DMS153 treated with DMSO at 0.1 percent for 48 hours (cell line): ENCODE data around the gene S100A1.
"Not testable (repeated sequence)": the region's sequence is repeated elsewhere in the genome, so short reads cannot be mapped to it uniquely, and the experiment has no call there.

ENCODE experiments used
- DNase-seq: peaks from one replicate; lab custom pipeline; 2025; ENCODE audit not compliant: unreplicated experiment; lab: John Stamatoyannopoulos, UW

S100A1 gene

DNA sequence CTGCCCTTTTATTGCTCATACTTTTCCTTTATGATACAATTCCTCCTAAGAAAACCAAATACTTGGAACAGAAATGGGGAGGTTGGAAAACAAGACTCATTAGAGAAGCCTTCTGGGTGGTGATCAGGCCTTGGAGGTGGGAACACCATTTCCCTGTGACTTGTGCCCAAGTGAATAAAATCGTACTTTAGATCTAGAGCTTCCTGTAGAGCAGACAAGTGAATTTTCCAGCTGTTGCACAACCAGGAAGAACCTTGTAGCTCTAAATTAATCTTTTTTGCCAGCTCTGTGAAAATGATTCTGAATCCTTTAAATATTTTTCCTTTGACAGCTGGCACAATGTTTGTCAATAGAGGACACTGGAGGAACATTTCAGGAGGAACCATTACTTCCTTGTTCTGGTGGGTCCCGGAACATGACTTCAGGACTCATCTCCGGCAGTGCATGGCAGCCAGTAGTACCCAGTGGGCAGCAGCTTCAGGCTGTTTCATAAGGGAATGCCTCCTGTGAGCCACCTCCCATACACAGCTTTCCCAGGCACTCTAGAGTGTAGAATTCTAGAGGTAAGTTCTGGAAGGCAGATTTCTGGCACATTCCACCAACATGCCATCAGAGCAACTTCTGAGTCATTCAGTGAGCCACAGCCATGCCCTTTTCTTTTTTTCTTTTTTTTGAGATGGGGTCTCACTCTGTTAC lies 24.7 kb downstream of the S100A1 start:
- no peak for DNase-seq

DNA sequence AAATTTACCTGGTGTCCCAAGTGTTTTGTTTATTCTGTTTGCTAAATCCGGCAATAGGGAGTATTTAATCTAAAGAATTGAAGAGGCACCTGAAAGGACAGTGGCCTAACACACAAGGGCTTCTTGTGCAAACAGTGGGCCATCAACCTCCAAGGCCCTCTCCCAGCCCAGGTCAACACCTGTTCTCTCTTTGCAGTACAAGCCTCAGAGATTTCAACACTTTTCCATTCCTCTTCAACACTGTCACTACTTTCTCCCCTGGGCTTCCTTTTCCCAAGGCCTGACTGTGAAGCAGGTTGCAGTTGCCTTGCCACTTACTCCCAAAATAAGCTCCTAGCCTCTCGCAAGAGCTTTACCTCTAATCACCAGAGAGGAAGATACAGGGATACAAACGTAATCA lies 27.1 kb downstream of the S100A1 start:
- no peak for DNase-seq

DNA sequence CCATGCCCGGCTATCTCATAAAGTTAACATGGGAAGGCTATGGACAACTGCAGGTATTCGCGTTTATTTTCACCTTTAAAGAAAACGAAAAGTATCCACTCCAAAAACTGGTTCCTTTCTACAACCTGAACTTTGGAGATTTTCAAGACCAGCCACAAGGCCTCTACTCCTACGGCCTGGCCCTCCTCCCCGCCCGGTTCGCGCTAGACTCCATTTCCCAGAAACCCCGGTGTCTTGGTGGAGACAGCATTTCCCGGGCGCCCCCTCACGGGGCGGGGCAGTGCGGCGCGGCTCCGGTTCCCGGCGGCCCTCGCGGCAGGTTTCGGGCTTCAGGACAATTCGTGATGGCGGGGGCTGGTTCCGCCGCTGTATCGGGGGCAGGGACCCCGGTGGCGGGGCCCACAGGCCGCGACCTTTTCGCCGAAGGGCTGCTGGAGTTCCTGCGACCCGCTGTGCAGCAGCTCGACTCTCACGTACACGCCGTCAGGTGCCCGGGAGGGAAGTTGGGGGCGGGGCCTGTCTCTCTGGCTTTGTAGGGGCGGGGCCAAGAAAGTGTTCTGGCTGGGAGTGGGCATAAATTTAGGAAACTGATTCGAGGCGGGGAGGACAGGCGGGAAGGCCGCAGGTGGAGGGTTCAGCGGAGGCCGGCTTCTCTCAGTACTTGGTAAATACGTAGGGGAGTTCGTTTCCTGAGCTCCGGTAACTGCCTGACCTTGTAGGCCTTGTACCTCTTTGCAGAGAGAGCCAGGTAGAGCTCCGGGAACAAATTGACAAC lies 30.4 kb downstream of the S100A1 start, which contains the start of gene SNAPIN:
SNAPIN (plus strand) TSS at position 304 of the 775 bp plus-strand sequence; CDS start at position 345, 41 bp downstream.
- DNase-seq, result peak; percentile 95

DNA sequence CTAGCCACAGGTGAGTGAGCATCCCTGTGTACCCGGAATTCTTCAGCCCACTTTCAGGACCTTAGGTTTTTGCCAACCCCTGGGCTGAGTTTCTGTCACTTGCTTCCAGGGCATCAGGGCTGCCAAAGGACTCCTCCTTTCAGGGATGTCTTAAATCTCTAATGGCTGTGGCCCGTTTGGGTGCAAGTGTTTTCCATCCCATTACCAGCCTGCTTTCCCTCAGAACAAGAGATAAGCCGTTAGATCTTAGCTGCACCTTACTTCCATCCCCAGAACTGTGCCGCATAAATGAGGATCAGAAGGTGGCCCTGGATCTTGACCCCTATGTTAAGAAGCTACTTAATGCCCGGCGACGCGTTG lies 30.9 kb downstream of the S100A1 start:
- DNase-seq, result no peak

DNA sequence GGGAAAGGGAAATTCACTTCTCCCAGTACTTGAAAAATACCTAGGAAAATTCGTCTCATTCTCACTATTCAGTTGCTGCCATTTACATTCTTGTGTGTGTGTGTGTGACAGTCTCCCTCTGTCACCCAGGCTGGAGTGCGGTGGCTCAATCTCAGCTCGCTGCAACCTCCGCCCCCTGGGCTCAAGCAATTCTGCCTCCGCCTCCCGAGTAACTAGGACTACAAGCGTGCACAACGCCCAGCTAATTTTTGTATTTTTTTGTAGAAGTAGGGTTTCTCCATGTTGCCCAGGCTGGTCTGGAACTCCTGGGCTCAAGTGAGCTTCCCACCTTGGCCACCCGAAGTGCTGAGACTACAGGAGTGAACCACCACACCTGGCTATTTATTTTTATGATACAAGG lies 31.4 kb downstream of the S100A1 start:
- DNase-seq, result no peak

DNA sequence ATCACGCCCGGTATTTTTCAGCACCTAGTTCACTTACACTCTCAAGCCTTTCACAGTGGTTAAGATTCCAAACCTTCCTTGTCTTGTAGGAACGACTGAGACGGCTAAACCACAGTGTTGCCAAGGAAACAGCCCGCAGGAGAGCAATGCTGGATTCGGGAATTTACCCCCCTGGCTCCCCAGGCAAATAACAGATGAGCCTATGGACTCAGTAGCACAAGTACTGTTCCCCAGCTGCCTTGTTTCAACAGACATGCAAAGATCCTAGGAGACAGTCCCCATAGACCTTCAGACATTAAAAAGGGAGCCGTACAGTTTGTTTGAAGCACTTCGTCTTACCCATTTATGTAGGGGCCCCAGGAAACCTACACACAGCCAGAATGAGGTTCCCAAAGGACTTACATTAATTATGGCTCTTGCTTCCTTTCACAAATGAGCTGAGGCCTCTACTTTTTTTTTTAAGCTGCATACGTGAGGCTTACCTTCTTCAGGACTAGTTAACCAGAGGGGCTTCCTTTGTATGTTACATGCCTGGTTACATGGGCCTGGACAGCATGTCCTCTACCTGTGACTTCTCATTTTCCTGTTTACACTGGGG lies 33.0 kb downstream of the S100A1 start:
- DNase-seq, result no peak

DNA sequence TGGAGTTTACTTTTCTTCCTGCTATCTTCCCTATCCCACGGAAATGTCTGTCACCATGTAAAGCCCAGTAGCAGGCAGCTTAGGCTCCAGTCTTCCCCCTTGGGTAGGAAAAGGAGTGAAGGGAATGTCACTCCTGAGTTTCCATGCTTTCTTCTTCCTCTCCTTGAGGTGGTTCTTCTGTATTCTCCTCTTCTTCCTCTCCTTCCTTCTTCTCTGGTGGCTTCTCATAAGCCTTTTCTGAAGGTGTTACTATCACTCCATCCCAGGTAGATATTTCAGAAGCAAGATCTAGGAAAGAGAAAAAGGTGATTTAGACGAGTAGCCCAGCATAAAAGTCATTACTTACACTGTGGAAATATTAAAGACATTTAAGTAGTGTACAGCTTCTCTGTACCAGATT lies 34.0 kb downstream of the S100A1 start:
- DNase-seq, result no peak

DNA sequence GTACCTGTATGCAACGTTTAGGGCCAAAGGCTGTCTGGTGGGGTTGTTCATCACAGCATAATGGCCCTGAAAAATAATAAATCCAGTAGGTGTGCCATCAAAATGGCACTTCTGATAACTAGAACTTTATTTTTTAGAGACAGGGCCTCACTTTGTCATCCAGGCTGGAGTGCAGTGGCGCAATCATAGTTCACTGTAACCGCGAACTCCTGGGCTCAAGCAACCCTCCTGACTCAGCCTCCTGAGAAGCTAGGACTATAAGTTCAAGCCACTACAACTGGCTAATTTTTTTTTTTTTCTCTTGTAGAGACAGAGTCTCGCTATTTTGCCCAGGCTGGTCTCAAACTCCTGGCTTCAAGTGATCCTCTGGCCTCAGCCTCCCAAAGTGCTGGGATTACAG lies 35.0 kb downstream of the S100A1 start:
- no peak for DNase-seq

DNA sequence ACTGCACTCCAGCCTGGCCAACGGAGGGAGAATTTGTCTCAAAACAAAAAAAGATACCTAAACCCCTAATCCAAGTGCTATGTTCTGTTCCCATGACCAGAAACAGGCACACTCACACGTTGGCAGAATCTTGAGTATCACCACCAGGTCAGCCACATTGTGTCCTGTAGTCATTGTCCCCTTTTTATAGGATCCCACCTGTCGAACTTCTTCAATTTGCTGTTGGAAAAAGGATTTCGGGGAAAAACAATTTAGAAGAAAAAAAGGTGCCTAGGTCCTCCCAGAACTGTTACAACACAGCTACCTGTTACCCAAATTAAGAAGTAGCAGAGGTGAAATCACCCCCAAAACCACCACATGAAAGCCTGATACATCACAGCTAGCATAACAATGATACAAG lies 39.2 kb downstream of the S100A1 start:
- DNase-seq, result no peak

DNA sequence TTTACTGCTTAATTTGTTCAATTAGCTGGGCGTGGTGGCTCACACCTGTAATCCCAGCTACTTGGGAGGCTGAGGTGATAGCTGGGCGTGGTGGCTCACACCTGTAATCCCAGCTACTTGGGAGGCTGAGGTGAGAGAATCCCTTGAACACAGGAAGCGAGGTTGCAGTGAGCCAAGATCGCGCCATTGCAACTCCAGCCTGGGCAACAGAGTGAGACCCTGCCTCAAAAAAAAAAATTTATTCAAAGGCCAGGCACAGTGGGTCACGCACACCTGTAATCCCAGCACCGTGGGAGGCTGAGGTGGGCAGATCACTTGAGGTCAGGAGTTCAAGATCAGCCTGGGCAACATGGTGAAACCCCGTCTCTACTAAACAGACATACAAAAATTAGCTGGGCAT lies 40.4 kb downstream of the S100A1 start:
- DNase-seq, result not testable (repeated sequence)

DNA sequence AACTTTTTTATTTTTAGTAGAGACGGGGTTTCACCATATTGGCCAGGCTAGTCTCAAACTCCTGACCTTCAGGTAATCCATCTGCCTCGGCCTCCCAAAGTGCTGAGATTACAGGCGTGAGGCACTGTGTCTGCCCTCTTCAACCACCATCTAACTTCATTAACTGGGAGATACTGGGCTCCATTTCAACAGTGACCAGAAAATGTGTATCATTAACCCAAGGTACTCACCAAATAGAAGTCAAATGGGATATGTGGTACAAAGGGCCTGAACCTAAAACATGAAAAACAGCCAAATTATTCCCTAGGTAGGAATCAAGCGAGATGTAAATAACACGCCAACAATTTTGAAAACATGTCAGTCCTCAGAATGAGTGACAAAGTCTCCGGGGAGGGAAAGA lies 41.4 kb downstream of the S100A1 start:
- no peak for DNase-seq

DNA sequence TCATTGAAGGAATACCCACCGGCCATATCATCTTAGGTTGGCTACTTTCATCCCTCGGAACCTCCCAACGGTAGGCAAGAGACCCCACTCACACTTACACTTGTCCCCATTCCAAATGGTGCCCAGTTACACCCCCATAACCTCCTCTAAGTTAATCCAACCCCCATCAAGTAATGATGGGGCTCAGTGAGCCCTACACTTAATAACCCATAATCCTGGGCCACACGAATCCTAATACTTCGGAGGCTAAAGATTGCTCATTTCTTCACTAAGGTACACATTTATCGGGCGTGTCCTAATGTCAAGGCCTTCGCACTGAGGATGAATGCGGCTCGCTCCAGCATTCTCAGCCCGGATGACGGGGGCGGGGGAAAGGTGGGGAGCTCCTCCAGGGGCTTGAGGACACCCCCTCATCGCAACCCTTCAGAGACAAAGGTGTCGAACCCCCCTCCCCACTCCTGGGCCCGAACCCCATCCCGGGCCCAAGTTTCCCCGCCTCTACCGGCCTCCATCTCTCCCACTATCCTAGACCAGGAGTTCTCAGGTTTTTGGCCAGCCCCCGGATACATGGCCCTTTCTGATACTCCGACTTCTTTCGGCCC lies 42.1 kb downstream of the S100A1 start:
- DNase-seq, result no peak

DNA sequence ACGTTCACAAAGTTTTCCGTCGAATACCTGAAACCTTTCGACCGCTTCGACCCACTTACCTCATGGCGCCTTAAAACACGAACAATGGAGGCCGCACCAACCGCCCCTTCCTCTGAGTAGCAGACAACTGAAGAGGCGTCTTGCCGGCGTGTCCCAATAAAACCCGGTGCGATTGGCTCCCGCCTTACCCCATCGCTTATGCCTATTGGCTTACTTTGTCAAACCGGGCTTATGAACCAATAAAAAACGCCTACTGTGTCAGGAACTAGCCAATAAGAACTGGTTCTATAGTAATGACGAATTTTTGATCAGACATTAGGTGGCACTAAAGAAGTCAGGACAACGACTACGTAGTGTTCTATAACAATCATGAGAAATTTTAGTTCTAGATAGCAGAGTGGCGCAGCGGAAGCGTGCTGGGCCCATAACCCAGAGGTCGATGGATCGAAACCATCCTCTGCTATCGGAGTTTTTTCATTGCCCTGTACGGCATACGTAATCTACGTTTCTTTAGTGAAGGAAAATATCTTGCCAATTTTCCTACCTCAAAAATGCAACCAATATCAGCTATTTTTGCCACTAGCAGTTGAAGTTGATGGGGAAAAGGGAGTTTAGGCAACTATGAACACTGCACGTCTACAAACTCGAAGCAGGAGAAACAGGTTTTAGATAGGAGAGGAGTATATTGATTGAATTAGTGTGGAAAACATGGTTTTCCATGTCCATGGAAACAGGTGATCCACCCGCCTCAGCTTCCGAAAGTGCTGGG lies 42.8 kb downstream of the S100A1 start, which contains the start of gene ILF2:
ILF2 (minus strand) TSS at position 135 of the 769 bp plus-strand sequence; CDS start at position 64, 71 bp downstream.
- peak; percentile 100 for DNase-seq

DNA sequence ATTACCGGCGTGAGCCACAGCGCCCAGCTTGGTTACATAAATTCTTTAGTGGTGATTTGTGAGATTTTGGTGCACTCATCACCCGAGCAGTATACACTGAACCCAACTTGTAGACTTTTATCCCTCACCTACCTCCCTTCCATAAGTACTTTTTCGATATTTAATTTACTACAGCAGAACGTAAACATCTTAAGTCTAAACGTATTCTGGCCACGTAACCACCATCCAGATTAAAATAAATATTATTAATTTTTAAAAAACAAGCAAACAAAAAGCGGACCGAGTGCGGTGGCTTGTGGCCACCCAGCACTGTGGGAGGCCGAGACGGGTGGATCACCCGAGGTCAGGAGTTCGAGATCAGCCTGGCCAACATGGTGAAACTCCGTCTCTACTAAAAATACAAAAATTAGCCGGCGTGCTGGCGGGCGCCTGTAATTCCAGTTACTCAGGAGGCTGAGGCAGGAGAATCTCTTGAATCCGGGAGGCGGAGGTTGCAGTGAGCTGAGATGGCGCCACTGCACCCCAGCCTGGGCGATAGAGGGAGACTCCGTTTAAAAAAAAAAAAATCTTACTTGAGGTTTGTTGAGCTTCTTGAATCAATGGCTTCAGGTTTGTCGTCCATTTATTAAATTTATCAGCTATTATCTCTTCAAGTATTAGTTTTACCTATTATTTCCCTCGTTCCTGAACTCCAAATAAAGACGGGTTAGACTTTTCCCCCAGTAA lies 43.6 kb downstream of the S100A1 start:
- DNase-seq, result peak; percentile 89

DNA sequence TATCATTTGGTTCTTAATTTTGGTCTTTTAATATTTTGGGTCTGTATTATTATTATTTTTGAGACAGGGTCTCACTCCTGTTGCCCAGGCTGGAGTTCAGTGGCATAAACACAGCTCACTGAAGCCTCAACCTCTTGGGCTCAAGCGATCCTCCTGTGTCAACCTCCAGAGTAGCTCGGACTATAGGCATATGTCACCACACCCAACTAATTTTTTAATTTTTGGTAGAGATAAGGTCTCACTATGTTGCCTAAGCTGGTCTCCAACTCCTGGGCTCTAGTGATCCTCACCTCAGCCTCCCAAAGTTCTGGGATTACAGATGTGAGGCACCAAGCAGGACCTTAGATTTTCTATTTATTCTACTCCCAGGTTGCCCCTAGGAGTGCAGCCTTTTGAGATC lies 45.3 kb downstream of the S100A1 start:
- no peak for DNase-seq

DNA sequence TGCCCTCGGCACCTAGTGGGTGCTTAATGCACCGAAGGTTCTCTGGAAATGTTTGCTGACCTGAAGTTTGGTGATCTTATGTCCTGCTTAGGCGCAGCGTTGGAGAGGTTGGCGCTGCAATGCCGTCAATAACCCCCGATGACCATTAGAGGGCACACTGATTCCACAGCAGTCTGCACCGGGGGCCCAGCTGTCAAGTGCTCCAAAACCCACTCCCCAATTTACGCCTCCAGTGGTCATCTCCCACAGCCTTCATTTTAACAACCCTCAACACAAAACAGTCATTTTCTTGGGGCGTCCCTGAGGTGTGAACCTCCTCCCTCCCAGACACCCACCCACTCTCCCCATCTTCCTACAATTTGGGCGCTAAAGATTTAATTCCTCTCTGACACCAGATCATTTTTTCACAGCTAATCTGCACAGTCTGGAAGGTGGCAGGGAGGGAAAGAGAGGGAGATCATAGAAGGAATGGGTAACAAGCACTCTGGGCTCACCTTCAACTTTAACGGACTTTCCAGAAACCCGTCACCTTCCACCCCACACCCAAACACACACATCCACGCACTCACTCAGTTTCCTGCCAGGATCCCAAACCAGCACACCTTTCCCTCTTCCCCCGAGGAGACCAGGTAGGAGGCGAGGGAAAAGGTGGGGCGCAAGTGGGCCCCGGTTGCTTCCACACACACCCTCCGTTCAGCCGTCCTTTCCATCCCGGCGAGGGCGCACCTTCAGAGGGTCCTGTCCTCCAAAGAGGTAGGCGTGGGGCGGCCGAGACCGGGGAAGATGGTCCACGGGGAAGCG lies 49.7 kb downstream of the S100A1 start:
- peak; percentile 25 for DNase-seq

DNA sequence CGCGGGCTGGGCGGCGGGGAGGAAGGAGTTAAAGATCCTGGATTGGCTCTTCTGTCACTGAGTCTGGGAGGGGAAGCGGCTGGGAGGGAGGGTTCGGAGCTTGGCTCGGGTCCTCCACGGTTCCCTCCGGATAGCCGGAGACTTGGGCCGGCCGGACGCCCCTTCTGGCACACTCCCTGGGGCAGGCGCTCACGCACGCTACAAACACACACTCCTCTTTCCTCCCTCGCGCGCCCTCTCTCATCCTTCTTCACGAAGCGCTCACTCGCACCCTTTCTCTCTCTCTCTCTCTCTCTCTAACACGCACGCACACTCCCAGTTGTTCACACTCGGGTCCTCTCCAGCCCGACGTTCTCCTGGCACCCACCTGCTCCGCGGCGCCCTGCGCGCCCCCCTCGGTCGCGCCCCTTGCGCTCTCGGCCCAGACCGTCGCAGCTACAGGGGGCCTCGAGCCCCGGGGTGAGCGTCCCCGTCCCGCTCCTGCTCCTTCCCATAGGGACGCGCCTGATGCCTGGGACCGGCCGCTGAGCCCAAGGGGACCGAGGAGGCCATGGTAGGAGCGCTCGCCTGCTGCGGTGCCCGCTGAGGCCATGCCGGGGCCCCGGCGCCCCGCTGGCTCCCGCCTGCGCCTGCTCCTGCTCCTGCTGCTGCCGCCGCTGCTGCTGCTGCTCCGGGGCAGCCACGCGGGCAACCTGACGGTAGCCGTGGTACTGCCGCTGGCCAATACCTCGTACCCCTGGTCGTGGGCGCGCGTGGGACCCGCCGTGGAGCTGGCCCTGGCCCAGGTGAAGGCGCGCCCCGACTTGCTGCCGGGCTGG lies 50.5 kb downstream of the S100A1 start, which contains the start of gene NPR1:
NPR1 (plus strand) TSS at position 170 of the 818 bp plus-strand sequence; CDS start at position 591, 421 bp downstream.
- DNase-seq, result peak; percentile 10

DNA sequence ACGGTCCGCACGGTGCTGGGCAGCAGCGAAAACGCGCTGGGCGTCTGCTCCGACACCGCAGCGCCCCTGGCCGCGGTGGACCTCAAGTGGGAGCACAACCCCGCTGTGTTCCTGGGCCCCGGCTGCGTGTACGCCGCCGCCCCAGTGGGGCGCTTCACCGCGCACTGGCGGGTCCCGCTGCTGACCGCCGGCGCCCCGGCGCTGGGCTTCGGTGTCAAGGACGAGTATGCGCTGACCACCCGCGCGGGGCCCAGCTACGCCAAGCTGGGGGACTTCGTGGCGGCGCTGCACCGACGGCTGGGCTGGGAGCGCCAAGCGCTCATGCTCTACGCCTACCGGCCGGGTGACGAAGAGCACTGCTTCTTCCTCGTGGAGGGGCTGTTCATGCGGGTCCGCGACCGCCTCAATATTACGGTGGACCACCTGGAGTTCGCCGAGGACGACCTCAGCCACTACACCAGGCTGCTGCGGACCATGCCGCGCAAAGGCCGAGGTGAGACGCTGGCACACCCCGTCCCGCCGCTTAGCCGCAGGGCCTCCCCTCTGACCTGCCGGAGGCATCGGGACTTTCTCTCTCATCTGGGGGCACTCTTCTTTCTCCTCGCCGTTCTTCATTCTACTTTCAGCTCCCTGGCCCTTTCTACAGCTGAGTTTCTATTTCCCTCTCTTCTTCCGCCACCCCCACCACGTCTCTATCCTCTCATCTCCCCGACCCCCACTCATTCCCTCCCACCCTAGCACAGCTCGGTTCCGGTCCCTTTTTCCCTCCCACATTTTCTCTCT lies 51.3 kb downstream of the S100A1 start:
- DNase-seq, result no peak
